Cardiac muscle cell (in vitro differentiated cells and primary cell): ENCODE measurements around the gene GOLGA6C. TPM values are rescaled to one million over a fixed set of nuclear protein-coding genes. Genes with fewer than 3 reads are reported as not detected.
"Not testable (repeated sequence)": the region's sequence is repeated elsewhere in the genome, so short reads cannot be mapped to it uniquely, and the experiment has no call there.

Experiments
- DNase-seq, 2 donors: peaks; one replicate each; pipeline versions ENCODE4 v3.0.0 to v3.0.0-alpha.2; 2010 to 2017; ENCODE audit warnings: low read depth in 1 of 2, low spot score in 1 of 2
- H3K27ac ChIP-seq: fragments of 200-600 bp; sonication (generic); 2 replicates; pipeline ENCODE4 v1.5.1; 2016
- H3K27me3 ChIP-seq: fragments of 200-600 bp; sonication (generic); 2 replicates; pipeline ENCODE4 v1.6.0; 2016; ENCODE audit warnings: control low read depth
- H3K36me3 ChIP-seq: fragments of 200-600 bp; sonication (generic); 2 replicates; pipeline ENCODE4 v1.5.1; 2016; ENCODE audit warnings: control low read depth
- H3K4me1 ChIP-seq: fragments of 200-600 bp; sonication (generic); 2 replicates; pipeline ENCODE4 v1.8.1; 2017; ENCODE audit warnings: low read depth, mild to moderate bottlenecking, mixed run types
- H3K4me3 ChIP-seq: fragments of 200-600 bp; sonication (generic); 2 replicates; pipeline ENCODE4 v1.5.1; 2016; ENCODE audit warnings: mild to moderate bottlenecking
- H3K9me3 ChIP-seq: fragments of 200-600 bp; sonication (generic); 2 replicates; pipeline ENCODE4 v1.5.1; 2017; ENCODE audit warnings: low read depth, mild to moderate bottlenecking, control low read depth
- CTCF ChIP-seq: IDR thresholded peaks from 2 replicates; pipeline ENCODE4 v1.5.1; 2012; ENCODE audit warnings: low read depth, mild to moderate bottlenecking, low read length
- polyA plus RNA-seq: library from polyadenylated mRNA; unstranded; fragments of >200 nt; fragmentation: Nextera tagmentation; extraction: Ambion mirVana; gene quantifications from 2 replicates; pipeline ENCODE4 v1.2.1, GENCODE V29; 2016
- total RNA-seq: library from RNA; depleted of rRNA; stranded (reverse); fragments of >200 nt; gene quantifications from 2 replicates; pipeline ENCODE4 v1.2.3, GENCODE V29; 2016

GOLGA6C gene
- total and polyA plus RNA-seq, 2 experiments from 2014 or later, result 0.09 TPM; not detected in 1

DNA sequence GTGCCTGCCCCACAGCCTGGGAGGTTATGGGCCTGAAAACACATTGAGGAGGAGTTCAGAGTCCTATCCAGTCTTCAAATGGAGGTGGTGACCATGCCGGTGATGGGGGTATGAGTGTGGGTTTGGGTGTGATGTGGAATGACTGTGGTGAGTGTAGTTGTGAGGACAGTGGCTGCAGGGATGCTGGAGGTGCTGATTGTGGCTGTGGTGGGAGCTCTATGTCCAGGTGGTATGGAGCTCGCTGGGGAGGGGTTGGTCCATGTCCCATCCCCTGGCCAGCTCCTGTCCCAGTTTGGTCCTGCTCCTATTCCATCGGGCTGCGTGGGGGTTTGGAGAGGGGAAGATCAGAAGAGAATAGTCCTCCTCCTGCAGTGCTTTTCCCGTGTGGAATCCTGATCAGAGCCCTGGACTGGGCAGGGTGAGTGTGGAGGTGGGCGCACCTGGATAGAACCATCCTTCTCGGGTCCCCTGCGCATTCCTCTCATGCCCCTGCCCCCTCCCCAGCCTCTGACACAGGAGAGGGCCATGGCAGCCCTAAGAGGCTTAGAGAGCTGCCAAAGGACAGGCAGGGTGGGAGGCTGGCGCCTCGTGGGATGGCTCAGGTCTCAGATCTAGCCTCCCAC lies 23.0 kb upstream of the GOLGA6C start:
- Histone ChIP-seq H3K4me3 (no peak overlapping the region), H3K27me3 (no peaks in the 10 kb centered on the region), H3K27ac (no peak overlapping the region), H3K4me1 (no peaks in the 10 kb centered on the region), H3K9me3 (no peaks in the 10 kb centered on the region), H3K36me3 (no peaks in the 10 kb centered on the region)
- TF ChIP-seq CTCF, result no peak
- no peak for DNase-seq

- Histone ChIP-seq H3K27me3 (no peaks in the 10 kb centered on the region), H3K27ac (no peak overlapping the region), H3K4me3 (no peak overlapping the region), H3K9me3 (no peaks in the 10 kb centered on the region), H3K36me3 (no peaks in the 10 kb centered on the region), H3K4me1 (no peaks in the 10 kb centered on the region)
- no peak for DNase-seq
- no peak for TF ChIP-seq CTCF
Observed at GRCh38 chr15:75235760-75236729, 22.1 kb upstream of the GOLGA6C start.

DNA sequence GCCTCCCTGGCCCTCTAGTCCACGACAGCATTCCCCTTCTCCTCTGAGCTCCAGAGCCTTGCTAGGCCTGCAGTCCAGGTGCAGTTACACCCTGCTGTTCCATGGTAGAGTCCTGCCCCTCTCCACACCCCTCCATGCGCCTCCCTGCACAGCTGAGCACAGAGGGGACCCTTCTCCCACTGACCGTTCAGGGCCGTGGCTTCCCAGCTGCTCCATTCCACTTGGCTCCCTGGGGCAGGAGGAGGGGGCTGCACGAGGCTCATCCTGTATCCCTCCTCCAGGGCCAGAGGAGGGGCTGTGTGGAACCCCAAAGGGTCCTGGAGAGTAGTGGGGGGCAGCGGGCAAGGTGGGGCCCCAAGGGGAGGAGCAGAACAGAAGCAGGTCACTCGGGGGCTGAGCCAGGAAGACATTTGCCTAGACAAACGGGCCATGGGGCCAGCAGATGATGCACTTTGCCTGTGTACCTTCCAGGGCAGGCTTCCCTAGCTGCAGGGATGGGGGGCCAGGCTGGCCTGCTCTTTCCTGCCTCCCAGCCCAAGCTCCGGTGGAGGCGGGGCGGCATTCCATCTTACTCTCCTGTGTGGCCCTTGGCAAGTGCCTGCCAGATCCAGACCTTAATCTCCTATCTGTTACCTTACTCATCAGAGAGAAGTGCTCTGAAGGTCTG lies 20.7 kb upstream of the GOLGA6C start:
- no peak for DNase-seq
- Histone ChIP-seq H3K4me3 (no peak overlapping the region), H3K4me1 (no peaks in the 10 kb centered on the region), H3K9me3 (no peaks in the 10 kb centered on the region), H3K27ac (no peak overlapping the region), H3K36me3 (no peaks in the 10 kb centered on the region), H3K27me3 (no peaks in the 10 kb centered on the region)
- TF ChIP-seq CTCF, result no peak

GRCh38 chr15:75238150-75238549 lies 20.0 kb upstream of the GOLGA6C start:
- no peak for TF ChIP-seq CTCF
- H3K9me3 ChIP-seq, result no peaks in the 10 kb centered on the region
- no peak for DNase-seq
- no peak overlapping the region for H3K4me3 ChIP-seq
- no peaks in the 10 kb centered on the region for H3K27me3 ChIP-seq
- H3K4me1 ChIP-seq, result no peaks in the 10 kb centered on the region
- no peak overlapping the region for H3K27ac ChIP-seq
- no peaks in the 10 kb centered on the region for H3K36me3 ChIP-seq

GRCh38 chr15:75245741-75246140 lies 12.4 kb upstream of the GOLGA6C start:
- H3K27ac ChIP-seq, H3K36me3 ChIP-seq, H3K9me3 ChIP-seq, DNase-seq, H3K27me3 ChIP-seq, H3K4me3 ChIP-seq, H3K4me1 ChIP-seq: not testable (repeated sequence)

DNA sequence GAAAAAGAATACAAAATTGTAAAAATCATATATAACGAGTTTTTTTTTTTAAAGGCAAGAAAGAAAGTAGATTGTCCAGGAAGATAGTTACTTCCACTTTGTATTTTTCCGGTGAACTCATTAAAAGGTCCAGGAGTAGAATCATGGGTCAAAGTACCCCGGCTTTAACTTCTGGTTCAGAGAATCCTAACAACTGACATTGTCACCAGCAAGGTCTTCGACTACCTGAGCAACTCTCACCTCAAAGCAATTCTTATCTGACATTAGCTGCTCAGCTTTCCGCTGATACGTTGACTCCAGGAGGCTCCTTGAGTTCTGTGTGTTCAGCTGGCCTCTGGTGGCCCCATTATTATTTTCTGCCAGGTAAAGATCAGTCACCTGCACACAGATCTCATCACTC lies 9.1 kb upstream of the GOLGA6C start:
- DNase-seq, H3K27me3 ChIP-seq: not testable (repeated sequence)

More for the DNA sequence above, 9.1 kb upstream of the GOLGA6C start:
- not testable (repeated sequence) for H3K9me3 ChIP-seq, H3K4me3 ChIP-seq, H3K4me1 ChIP-seq, H3K36me3 ChIP-seq, H3K27ac ChIP-seq
